Ishikawa (cell line): Measurements from ENCODE around the gene AP3S2.

ENCODE experiments used
- MAX ChIP-seq: IDR thresholded peaks from 2 replicates; pipeline ENCODE4 v1.6.1; 2012
- TAF1 ChIP-seq: IDR thresholded peaks from 2 replicates; pipeline ENCODE4 v1.6.1; 2012; ENCODE audit warnings: low read depth, mild to moderate bottlenecking
- TEAD4 ChIP-seq: IDR thresholded peaks from 2 replicates; pipeline ENCODE4 v1.6.1; 2012
- ZBTB7A ChIP-seq: IDR thresholded peaks from 2 replicates; pipeline ENCODE4 v1.6.1; 2012; ENCODE audit warnings: low read depth

GRCh38 chr15:89903015-89903857, 9.4 kb upstream of the AP3S2 start:
- TF ChIP-seq MAX (no peak), TEAD4 (no peak), TAF1 (no peak), ZBTB7A (no peak)
